ENCODE measurements around the gene ITGAD.

GRCh38 chr16:31351246-31351941 lies 41.7 kb upstream of the ITGAD start:
- no peak for TF ChIP-seq CEBPB (IDR thresholded peaks at IDR 0.05)
- no peak for TF ChIP-seq TCF12 (IDR thresholded peaks at IDR 0.05; ENCODE audit: low read depth)
- no peak for TF ChIP-seq ZBTB7A (IDR thresholded peaks at IDR 0.05; ENCODE audit: low read depth)
- no peak for TF ChIP-seq EP300 (IDR thresholded peaks at IDR 0.05; ENCODE audit: borderline replicate concordance)

All from Ishikawa (cell line).